GM18861 (cell line): ENCODE results near the gene PDE4D.
"Not testable (repeated sequence)": the region's sequence is repeated elsewhere in the genome, so short reads cannot be mapped to it uniquely, and the experiment has no call there.

Source experiments
- ATAC-seq: cut with Tn5 transposase; IDR thresholded peaks from one replicate; pipeline ENCODE4 v1.9.1; 2021; ENCODE audit not compliant: unreplicated experiment

The PDE4D gene

DNA sequence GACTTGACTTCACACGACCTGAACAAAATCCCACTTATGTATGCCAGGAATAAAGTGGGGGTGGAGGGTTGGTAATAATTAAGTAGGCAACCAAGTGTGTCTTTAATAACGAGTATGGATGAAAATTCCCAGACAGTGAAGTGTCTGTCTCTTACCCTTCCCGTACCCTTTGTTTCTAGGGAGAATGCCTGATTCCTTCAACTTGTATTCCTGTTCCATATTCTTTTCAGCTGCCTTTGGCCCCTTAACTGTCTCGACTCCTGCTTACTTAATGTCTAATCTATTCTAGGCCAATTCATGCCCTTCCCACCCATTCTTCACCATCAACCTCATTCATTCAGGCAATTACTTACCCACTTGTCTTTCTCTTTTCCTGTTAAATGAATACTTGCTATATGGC lies 930.2 kb downstream of the PDE4D start:
- no peak for ATAC-seq

DNA sequence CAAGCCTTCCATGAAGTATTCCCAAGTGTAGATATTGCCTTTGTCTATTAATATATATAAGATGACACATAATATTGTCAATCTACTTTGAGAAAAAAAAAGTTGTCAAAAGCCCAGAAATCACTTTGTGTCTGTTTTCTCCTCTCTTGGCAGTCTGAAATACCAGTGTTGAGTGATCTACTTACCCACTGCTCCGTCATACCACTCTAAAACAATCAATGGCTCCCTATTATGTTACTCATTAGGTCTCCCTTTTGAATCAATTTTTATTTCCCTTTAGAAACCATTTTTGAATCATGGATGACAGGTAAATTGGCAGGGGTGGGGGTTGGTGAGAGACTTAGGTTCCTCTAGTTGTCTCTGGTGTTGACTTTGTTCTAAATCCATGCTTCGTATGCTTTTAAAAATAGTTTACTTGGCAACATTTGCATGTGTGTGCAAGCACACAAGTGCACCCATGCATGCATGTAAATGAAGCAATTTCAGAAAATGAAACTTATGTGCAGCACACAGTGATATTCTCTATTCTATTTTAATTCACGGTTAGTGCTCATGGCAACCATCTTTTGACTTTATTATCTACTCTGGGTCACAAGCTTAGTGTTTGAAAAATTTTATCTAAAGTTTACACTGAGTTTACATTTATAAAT lies 931.8 kb downstream of the PDE4D start:
- ATAC-seq = no peak

DNA sequence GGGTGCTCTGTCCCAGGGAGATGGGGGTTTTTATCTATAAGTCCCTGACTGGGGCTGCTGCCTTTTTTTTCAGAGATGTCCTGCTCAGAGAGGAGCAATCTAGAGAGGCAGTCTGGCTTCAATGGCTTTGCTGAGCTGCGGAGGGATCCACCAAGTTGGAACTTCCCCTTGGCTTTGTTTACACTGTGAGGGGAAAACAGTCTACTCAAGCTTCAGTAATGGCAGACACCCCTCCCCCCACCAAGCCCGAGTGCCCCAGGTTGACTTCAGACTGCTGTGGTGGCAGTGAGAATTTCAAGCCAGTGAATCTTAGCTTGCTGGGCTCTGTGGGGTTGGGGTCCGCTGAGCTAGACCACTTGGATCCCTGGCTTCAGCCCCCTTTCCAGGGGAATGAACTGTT lies 934.8 kb downstream of the PDE4D start:
- ATAC-seq = no peak

DNA sequence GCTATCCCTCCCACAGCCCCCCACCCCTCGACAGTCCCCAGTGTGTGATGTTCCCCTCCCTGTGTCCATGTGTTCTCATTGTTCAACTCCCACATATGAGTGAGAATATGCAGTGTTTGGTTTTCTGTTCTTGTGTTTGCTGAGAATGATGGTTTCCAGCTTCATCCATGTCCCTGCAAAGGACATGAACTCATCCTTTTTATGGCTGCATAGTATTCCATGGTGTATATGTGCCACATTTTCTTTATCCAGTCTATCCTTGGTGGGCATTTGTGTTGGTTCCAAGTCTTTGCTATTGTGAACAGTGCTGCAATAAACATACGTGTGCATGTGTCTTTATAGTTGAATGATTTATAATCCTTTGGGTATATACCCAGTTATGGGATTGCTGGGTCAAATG lies 940.3 kb downstream of the PDE4D start:
- ATAC-seq = not testable (repeated sequence)

DNA sequence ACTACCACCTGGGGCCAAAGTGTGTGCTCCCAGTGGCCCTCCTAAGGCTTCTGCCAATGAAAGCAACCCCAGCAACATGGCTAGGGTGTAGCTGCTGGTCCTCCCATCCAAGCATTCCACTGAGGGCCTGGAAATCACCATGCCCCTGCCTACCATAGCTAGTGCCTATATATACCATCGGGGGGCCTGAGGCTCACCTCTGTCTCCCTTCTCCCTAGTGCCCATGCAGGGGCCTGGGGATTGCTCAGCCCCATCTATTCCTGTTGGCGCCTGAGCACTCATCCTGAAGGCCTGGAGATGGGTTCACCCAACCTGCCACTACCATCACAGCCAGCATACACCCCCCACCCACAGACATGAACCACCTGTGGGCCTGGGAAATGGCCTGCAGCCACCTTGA lies 943.3 kb downstream of the PDE4D start:
- no peak for ATAC-seq

DNA sequence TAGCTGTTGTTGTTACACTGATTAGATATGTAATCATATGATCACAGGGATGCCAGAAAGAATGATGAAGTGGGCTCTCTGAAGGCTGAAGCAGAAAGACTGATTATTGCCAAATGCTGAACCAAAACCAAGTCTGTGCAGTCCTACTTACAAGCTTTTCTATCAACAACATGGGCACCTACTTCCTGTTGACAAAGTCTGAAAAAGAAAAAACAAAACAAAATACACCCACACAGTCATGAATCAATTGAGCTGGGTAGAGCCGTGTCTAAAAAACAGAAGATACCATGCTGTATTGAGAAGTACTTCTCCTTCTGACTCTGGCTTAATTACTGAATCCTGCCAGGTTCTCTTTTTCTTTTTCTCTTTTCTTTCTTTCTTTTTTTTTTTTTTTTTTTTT lies 947.3 kb downstream of the PDE4D start:
- no peak for ATAC-seq

DNA sequence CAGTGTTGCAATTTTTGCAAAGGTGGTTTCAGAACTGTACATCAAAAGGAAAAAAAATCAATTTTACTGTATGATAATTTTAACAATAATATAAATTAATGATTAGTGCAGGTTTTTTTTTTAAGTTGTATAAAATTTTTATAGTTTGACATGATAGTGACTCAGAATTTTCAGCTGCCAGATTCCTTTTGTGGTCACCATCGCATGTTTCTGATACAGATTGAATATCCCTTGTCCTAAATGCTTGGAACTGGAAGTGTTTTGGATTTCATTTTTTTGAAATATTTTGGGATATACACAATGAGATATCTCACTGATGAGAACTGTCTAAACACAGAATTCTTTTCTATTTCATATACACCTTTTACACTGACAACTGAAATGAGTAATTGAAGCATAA lies 949.3 kb downstream of the PDE4D start:
- no peak for ATAC-seq

DNA sequence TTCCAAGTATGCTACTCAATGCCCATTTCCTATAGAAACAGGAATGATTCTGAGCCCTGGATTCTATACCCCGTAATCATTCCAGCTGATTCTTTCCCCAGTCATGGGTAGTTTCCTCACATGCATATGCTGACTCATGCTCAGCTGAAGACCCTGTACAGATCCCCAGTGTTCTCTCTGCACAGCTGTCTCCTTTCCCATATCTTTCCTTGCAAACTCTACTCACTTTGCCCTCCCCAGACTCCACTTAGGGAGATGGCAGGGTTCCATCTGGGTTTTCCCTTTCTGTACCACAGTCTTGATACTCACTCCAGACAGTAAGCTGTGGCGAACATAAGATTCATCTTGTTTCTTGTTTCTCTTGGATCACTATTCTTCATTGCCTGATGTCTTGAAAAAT lies 953.1 kb downstream of the PDE4D start:
- no peak for ATAC-seq

DNA sequence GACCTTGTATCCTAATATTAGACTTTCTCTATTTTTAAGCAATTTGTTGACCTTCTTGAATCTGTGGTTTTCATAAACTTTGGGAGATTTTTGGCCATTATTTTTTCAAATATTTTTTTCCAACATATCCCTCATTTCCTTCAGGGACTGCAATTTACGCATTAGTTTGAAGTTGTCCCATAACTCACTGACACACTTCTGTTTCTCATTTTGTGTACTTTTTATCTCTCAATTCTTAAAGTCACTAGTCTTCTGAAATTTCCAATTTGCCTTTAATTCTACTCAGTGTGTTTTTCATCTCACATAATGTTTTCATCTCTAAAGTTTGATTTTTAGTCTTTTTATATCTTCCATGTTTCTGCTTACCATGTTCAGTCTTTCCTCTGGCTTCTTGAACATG lies 953.9 kb downstream of the PDE4D start:
- ATAC-seq = no peak

DNA sequence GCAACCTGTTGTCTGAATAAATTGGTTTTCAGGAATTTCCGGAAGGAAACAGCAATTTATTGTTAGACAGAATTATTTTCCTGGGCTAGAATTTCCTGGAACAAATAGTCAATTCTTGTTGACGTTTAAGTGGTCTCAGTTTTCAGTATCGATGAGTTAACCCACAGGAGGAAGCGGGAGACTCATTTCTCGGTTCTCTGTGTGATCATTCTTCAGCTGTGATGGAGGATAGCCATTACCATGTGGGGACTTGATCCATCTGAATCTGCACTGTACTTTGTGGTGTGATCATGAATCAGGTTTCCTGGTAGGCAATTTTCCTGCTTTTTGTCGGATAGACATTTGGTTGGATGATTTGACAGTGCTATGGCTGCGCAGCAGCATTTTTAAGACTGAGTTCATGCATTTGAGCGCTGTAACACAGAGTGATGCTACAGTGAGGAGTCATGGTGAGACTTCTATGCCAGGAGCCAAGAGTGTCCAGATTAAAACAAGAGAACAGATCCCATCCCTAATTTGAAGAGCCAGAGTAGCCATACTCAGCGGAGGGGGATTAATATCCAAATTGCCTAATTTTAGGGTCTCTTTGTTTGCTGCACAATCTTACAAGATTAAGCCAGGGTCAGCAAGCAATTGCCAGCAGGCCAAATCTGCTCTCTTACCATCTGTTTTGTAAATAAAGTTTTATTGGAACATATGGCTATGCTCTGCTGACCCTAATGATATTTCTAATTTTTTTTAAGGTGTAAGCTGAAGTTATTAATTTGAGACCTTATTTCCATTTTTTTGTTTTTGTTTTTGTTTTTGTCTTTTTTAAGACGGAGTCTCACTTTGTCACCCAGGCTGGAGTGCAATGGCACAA lies 954.7 kb downstream of the PDE4D start:
- no peak for ATAC-seq

DNA sequence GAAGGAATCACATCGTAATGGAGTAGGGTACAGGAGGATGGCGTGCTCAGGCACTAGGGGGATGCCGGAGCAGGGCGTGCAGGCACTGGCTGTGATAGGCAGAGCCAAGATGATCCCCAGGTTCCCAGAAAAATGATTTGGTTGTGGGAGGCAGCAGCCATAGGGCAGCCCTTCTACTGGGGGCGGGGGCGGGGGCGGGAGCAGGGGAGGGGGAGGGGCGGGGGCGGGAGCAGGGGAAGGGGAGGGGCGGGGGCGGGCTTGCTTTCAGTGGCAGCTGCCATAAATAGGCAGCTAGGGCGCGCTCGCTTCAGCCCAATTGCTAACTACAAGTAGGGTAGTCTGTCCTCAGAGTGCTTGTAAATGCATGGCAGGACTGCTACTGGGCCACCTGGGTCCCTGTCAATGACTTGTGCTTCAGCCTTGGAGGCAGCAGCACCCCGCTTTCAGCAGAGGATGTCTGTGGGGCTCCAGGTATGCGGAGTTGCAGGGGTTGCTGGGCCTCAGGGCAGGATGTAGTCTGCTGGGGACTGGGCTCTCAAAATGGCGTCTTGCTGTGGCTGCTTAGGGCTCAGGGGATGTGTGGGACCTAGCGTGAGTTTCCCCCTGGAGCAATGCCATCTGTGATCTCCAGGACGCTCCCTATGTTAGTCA lies 956.4 kb downstream of the PDE4D start:
- no peak for ATAC-seq

DNA sequence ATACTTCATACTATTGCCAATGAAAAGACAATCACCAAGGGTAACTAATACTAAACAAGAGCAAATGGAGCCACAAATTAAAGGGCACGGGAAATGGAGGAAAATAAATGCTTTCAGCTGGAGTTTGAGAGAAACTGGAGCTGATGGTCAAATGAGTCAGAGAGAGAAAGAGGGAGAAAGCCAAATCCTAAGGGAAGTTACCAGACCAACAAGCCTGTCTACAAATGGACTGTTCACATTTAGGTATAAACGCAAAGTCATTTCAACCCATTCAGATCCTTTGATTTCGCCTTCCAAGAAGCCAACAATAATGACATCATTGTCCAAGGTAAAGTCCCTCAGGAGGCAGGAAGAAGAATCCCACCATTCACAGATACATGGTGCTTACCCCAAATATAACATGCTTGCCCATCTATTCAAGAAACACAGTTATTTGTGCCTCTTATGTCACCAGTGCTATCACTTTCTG lies 958.9 kb downstream of the PDE4D start:
- no peak for ATAC-seq

DNA sequence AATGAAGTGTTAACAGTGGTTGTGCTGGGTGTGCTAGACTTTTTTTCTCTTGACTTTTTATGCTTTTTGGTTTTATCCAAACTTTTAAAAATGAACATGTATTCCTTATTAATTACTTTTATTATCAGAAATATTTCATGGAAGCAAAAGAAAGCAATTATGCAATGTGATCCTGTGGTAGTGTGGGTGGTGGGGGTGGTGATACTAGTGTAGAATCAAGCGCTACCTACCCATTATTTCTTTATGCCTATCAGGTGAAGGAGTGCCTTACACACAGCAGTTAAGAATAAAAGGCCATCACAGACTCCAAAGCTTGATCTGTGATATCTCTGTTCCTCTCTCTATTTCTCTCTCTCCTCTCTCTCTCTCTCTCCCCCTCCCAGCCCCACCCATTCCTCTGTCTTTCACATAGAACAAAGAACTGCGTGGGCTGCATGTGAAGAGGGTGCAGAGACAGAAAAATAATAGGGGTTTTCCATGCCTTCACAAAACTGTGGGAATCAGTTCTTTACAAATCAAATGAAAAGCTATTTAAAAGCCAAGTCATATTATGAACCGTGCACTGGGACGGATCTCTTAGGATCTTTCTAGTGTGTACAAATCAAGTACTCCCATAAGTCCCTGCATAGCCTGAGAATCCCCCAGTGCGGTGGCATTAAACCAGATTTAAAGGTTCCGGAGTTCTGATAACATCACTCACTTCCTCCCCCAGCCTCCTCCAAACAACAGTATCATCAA lies 959.5 kb downstream of the PDE4D start:
- ATAC-seq = no peak

DNA sequence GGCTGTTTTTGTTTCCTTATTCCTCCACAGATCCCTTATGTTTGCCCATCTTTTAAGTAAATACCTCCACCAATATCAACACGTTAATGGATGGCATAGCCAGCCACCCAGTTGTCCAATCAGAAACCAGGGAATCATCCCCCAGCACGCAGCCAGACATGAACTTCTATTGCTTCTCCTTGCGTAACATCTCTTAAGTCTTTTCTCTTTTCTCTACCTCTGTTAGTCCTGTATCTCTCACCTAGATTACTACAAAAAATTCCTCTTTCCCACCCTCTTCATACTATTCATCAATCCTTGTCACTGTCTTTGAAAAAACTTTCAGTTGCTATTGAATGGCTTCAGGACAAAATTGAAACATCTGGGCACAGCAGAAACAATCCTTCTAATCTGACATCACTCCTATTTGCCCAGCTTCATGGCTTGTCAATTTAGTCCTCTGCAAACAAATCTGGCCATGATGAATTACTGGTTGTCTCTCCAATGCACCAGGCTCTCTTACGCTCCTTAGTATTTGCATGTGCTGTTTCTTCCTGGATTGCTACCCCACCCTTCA lies 961.4 kb downstream of the PDE4D start:
- ATAC-seq = no peak

DNA sequence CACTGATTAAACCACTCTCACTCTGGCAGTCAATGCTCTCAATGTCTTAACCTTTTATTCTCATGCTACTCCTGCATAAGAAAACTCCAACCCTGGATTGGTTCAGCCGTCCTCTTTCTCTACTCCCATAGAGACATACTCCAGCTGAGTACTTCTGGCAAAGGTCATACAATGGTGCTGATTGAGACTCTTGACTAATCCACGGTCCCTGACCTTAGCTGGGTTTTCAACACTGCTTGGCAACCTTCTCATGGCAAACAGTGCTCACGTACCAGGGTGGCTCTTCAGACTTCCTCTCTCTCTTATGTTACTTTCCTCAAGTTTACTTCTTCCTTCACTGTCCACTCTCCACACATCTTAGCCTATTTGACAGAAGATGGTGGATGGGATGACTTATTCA lies 963.0 kb downstream of the PDE4D start:
- ATAC-seq = no peak

DNA sequence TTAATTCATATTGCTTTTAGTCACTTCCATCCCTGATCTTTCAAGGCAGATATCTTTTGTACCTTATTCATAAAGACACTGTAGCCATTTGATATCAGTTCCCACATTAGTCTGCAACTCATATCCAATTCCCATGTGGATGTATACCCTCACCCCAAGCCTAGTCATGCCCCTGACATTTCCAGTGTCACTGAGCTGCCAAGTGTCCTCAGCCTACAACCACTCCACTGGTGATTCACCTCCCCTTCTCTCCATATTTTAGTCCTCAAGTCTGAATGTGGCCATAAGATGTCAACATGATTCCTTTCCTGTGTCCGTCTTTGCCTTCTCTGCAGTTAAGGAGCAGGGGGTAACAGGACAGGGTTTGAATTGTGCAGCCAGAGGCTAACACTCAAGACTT lies 963.8 kb downstream of the PDE4D start:
- ATAC-seq = no peak

DNA sequence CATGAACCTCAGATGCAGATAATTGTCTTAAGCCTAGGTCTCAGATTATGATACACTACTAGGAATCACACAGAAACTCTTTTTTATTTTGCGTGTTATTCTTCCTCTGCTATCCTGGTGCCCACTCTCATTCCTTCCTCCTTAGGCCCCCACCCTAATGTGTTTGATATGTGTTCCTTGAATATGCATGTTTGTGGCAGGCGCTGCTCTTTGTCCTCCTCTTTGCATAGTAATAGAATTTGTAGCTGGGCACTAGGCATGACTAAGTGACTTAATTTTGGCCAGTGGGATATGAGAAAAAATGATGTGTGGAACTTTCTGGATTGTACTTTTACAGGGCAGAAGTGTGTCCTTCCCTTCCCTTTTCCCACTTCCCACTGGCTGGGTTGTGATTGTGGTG lies 965.6 kb downstream of the PDE4D start:
- ATAC-seq = no peak

DNA sequence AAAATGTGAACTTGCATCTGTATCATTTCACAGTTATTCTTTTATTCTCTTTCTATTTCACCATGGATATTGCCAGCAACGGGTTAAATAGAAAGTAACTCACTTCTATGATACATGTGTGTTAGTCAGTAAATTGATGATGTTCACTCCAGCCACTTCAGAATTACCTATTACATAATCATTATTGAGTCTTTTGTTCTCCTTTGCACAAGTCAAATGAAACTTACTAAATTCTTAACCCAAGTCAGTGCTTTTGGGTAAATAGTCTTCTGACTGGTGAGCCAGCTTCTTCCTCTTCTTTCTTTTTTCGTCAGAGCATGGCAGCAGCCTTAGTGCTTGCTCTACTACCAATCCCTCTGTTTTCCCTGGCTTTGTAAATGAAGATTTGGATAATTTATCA lies 966.3 kb downstream of the PDE4D start:
- ATAC-seq = no peak

DNA sequence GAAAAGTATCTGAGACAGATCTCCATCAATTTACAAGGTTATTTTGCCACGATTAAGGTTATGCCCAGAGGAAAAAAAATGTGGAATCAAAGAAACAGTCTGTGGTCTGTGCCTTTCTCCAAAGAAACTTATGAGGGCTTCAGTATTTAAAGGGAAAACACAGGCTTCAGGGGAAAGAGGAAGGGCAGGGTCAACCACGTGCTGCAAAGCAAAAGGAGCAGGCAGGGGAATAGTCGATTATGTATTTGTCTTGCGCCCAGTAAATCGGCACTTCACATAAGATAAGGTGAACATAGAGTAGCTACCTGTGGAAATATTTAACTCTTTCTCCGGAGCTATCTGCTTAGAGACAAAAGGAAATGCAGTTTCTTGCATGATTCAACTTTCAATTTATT lies 967.0 kb downstream of the PDE4D start:
- ATAC-seq = no peak

DNA sequence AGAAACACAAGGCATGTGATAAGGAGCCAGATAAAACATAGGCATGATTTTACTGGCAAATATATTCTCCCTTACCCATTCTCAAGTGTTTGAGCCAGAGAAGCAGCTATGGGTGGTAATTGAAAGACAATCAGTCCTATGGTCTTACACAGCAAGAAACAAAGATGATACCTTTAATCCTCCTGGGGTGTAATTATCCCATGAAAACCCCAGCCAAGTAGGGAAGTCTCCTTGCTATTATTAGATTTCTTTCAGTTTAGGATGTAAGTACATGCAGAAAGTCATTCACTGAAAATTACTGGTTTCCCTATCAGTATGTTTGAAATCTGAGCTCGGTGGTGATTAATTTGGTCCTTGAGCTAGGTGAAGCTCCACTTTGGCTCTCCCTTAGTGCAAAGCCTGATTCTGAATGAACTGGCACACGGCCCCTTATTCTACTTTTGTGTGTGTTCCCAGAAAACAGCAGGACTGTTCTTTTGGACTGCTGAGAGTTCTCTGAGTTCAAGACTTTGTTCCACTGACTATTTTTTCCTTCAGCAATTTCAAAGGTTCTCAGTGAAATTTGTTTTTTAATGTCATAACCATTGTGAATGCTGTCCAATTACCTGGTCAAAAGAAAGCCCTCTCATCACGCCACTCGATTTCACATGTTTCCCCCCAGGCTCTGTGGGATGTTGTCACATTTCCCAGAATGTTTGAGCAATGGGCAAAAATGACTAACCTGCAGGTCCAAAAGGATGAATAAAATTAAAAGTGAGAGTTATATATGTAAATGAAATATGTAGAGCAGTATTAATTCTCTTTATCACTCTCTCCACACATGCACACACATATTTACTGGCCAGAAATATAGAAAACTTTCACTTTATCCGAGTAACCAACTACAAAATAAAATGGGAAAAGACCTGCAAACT lies 967.6 kb downstream of the PDE4D start:
- no peak for ATAC-seq
